ENCODE results near the gene COL3A1. TPM values are rescaled to one million over a fixed set of nuclear protein-coding genes. Genes with fewer than 3 reads are reported as not detected.

COL3A1 gene
- total RNA-seq, 2 donors from 2014 or later = not detected

DNA sequence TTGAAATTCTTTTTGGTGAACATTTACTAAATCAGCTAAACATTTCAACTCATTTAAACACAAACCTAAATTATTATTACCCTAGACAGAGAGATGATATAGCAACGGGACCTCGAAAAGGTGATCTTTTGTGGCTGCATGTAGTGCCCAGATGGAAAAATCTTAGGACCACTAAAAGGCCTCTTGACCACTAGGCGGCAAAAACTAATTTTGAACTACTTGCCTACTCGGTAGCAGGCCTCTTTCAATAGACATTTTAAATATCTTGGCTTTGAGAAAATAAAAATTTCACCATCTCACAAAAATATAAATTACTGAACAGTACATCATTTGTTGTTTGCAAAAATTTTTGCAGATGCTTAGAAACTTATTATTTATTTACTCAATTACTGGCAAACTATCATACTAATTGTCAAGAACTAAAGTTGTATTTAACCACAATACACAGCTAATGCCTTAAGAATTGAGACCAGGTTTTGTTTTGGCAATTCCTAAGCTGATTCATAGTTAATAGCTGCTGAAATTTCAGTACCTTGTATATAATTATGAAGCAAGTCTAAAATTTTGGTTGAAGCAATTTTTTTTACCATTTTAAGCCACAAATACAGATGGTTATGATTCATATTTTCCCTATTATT is 9.4 kb downstream of the COL3A1 start:
- H3K27ac Mint-ChIP-seq = no peak overlapping the region
- WGBS, 2 experiments (ENCODE audit: insufficient coverage in 1 of 2, insufficient read length in 1 of 2) = 81 to 89% methylated on average over 3 to 4 of the region's 4 CpGs

DNA sequence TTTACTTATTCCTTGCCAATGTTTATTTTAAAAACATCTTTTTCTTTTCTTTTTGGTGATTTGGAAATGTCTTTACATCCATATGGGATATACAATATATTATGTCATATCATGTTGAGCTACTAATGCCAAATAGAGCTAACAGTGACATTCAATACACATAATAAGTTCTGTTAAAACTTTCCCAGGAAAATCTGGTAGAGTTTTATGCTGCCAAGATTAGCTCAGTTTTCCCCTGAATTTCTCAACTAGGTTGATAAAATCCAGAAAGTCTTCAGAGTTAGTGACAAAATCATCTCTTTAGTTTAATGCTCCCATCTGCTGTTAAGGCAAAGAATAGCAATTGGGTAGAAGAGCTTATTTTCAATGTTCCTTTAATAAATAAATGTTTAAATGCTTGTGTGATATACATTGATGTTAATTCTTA is 9.9 kb downstream of the COL3A1 start:
- TF ChIP-seq, protein P1, sequence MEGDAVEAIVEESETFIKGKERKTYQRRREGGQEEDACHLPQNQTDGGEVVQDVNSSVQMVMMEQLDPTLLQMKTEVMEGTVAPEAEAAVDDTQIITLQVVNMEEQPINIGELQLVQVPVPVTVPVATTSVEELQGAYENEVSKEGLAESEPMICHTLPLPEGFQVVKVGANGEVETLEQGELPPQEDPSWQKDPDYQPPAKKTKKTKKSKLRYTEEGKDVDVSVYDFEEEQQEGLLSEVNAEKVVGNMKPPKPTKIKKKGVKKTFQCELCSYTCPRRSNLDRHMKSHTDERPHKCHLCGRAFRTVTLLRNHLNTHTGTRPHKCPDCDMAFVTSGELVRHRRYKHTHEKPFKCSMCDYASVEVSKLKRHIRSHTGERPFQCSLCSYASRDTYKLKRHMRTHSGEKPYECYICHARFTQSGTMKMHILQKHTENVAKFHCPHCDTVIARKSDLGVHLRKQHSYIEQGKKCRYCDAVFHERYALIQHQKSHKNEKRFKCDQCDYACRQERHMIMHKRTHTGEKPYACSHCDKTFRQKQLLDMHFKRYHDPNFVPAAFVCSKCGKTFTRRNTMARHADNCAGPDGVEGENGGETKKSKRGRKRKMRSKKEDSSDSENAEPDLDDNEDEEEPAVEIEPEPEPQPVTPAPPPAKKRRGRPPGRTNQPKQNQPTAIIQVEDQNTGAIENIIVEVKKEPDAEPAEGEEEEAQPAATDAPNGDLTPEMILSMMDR (conservative IDR thresholded peaks at IDR 0.05) = peak; percentile 50
- no peaks in the 10 kb centered on the region for H3K9me3 Mint-ChIP-seq
- no peaks in the 10 kb centered on the region for H3K36me3 Mint-ChIP-seq (ENCODE audit: low read depth)
- no peaks in the 10 kb centered on the region for H3K27me3 ChIP-seq (ENCODE audit: control insufficient read depth, insufficient read depth, low read length, poor library complexity, severe bottlenecking)
- H3K27me3 Mint-ChIP-seq (ENCODE audit: insufficient read depth) = no peaks in the 10 kb centered on the region
- H3K9ac ChIP-seq (ENCODE audit: extremely low read depth, low read length, poor library complexity, severe bottlenecking) = no peak overlapping the region
- H3K27ac Mint-ChIP-seq = no peak overlapping the region
- H3K4me1 ChIP-seq (ENCODE audit: control insufficient read depth, insufficient read depth, low read length) = no peaks in the 10 kb centered on the region
- no peak overlapping the region for H3K27ac ChIP-seq (ENCODE audit: low read depth, low read length)
- no peaks in the 10 kb centered on the region for H3K36me3 ChIP-seq (ENCODE audit: control insufficient read depth, insufficient read depth, low read length)
- H3K9me3 ChIP-seq (ENCODE audit: control insufficient read depth, low read length) = no peaks in the 10 kb centered on the region
- H3K4me3 ChIP-seq (ENCODE audit: low read length) = no peak overlapping the region
- no peak overlapping the region for H3K4me3 Mint-ChIP-seq
- no peak for DNase-seq
- H3K4me1 Mint-ChIP-seq = no peaks in the 10 kb centered on the region

More for the DNA sequence above, 9.4 kb downstream of the COL3A1 start:
- H3K27me3 ChIP-seq (ENCODE audit: control insufficient read depth, insufficient read depth, low read length, poor library complexity, severe bottlenecking) = no peaks in the 10 kb centered on the region
- no peak overlapping the region for H3K27ac ChIP-seq (ENCODE audit: low read depth, low read length)
- H3K27me3 Mint-ChIP-seq (ENCODE audit: insufficient read depth) = no peaks in the 10 kb centered on the region
- no peaks in the 10 kb centered on the region for H3K36me3 Mint-ChIP-seq (ENCODE audit: low read depth)
- no peaks in the 10 kb centered on the region for H3K4me1 Mint-ChIP-seq
- H3K9me3 ChIP-seq (ENCODE audit: control insufficient read depth, low read length) = no peaks in the 10 kb centered on the region
- no peak for DNase-seq
- no peaks in the 10 kb centered on the region for H3K36me3 ChIP-seq (ENCODE audit: control insufficient read depth, insufficient read depth, low read length)
- no peak overlapping the region for H3K4me3 ChIP-seq (ENCODE audit: low read length)
- no peaks in the 10 kb centered on the region for H3K9me3 Mint-ChIP-seq
- no peaks in the 10 kb centered on the region for H3K4me1 ChIP-seq (ENCODE audit: control insufficient read depth, insufficient read depth, low read length)
- TF ChIP-seq, protein P1 (conservative IDR thresholded peaks at IDR 0.05) = peak; percentile 76
- no peak overlapping the region for H3K4me3 Mint-ChIP-seq
- no peak overlapping the region for H3K9ac ChIP-seq (ENCODE audit: extremely low read depth, low read length, poor library complexity, severe bottlenecking)

DNA sequence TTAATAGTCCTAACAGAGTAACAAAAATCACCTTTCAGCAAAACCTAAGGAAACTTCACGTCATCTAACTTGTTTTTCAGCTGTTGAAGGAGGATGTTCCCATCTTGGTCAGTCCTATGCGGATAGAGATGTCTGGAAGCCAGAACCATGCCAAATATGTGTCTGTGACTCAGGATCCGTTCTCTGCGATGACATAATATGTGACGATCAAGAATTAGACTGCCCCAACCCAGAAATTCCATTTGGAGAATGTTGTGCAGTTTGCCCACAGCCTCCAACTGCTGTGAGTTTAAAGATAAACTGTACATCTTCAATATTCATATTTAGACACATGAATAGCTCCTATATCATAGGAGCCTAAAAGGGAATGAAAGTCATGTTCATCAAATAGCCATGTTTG is 10.5 kb downstream of the COL3A1 start:
- no peak overlapping the region for H3K4me3 Mint-ChIP-seq
- H3K27ac Mint-ChIP-seq = no peak overlapping the region
- Histone ChIP-seq H3K4me3 (ENCODE audit: low read length) (no peak overlapping the region), H3K27me3 (ENCODE audit: control insufficient read depth, insufficient read depth, low read length, poor library complexity, severe bottlenecking) (no peaks in the 10 kb centered on the region), H3K36me3 (ENCODE audit: control insufficient read depth, insufficient read depth, low read length) (no peaks in the 10 kb centered on the region), H3K4me1 (ENCODE audit: control insufficient read depth, insufficient read depth, low read length) (no peaks in the 10 kb centered on the region), H3K9ac (ENCODE audit: extremely low read depth, low read length, poor library complexity, severe bottlenecking) (no peak overlapping the region), H3K9me3 (ENCODE audit: control insufficient read depth, low read length) (no peaks in the 10 kb centered on the region), H3K27ac (ENCODE audit: low read depth, low read length) (no peak overlapping the region)
- H3K9me3 Mint-ChIP-seq = no peaks in the 10 kb centered on the region
- H3K27me3 Mint-ChIP-seq (ENCODE audit: insufficient read depth) = no peaks in the 10 kb centered on the region
- H3K4me1 Mint-ChIP-seq = no peaks in the 10 kb centered on the region
- TF ChIP-seq, protein P1 (conservative IDR thresholded peaks at IDR 0.05) = no peak
- DNase-seq = no peak
- H3K36me3 Mint-ChIP-seq (ENCODE audit: low read depth) = no peaks in the 10 kb centered on the region
- WGBS, 2 experiments (ENCODE audit: insufficient coverage in 1 of 2, insufficient read length in 1 of 2) = 86 to 91% methylated on average over 5 of the region's 5 CpGs

Measured in endodermal cell (in vitro differentiated cells).